Heart left ventricle (tissue), 16 donors: ENCODE measurements around the gene ZSCAN2. TPM values are rescaled to one million over a fixed set of nuclear protein-coding genes. Genes with fewer than 3 reads are reported as not detected.

Experiments used
- ATAC-seq, 4 donors: fragments of 200-7000 bp; cut with Tn5 transposase; one replicate each; pipeline ENCODE4 v1.9.1; 2020 to 2022; ENCODE audit warnings: moderate library complexity in 4 of 4, mild to moderate bottlenecking in 3 of 4, moderate number of reproducible peaks in 1 of 4
- DNase-seq, 5 donors: peaks; one replicate each; pipeline ENCODE4 v3.0.0-alpha.2; 2020
- H3K27ac ChIP-seq, 12 donors: fragments of 200-600 bp; sonication (generic) in 4 of 12; one replicate each; pipeline versions ENCODE4 v1.5.0 to v1.8.0; 2016 to 2022; ENCODE audit warnings: mild to moderate bottlenecking in 2 of 12
- H3K27me3 ChIP-seq, 9 donors: fragments of 200-600 bp; sonication (generic) in 2 of 9; one replicate each; pipeline versions ENCODE4 v1.5.1 to v1.8.0; 2016 to 2022; ENCODE audit warnings: mild to moderate bottlenecking in 3 of 9
- H3K36me3 ChIP-seq, 9 donors: fragments of 200-600 bp; sonication (generic) in 2 of 9; one replicate each; pipeline versions ENCODE4 v1.5.0 to v1.8.0; 2018 to 2022; ENCODE audit warnings: mild to moderate bottlenecking in 2 of 9
- H3K4me1 ChIP-seq, 12 donors: fragments of 200-600 bp; sonication (generic) in 4 of 12; one replicate each; pipeline versions ENCODE4 v1.5.0 to v1.8.0; 2016 to 2022; ENCODE audit warnings: mild to moderate bottlenecking in 3 of 12
- H3K4me3 ChIP-seq, 12 donors: fragments of 200-600 bp; sonication (generic) in 4 of 12; one replicate each; pipeline versions ENCODE4 v1.5.0 to v1.8.0; 2017 to 2022; ENCODE audit warnings: mild to moderate bottlenecking in 9 of 12, moderate library complexity in 4 of 12
- H3K9me3 ChIP-seq, 12 donors: fragments of 200-600 bp; sonication (generic) in 4 of 12; one replicate each; pipeline versions ENCODE4 v1.5.0 to v1.8.0; 2016 to 2022; ENCODE audit warnings: mild to moderate bottlenecking in 1 of 12
- POLR2A ChIP-seq, 2 donors: fragments of 450-650 bp; IDR thresholded peaks; one replicate each; pipeline ENCODE4 v1.6.1; 2017; ENCODE audit warnings: antibody characterized with exemption in 2 of 2, mild to moderate bottlenecking in 2 of 2, moderate library complexity in 2 of 2
- WGBS, 4 donors: extraction: QIAGEN DNeasy Blood & Tissue Kit in 2 of 4; methylation state at CpG; one replicate each; pipeline versions ENCODE4 v1.1.5 to v1.1.7; 2013 to 2018; 5-methylcytosine and 5-hydroxymethylcytosine counted together
- intact Hi-C, 10 donors: fragments of 100-400 bp; cut with DNase I; formaldehyde crosslinking; loops; one replicate each; pipeline versions ENCODE4 v1.11.1 to v1.14.2; 2022
- polyA plus RNA-seq, 2 donors: library from polyadenylated mRNA; stranded (reverse); fragments of 200-250 nt; gene quantifications; one replicate each; pipeline ENCODE4 v1.2.3, GENCODE V29; 2013
- total RNA-seq, 9 donors: library from RNA; depleted of rRNA in 2 of 9; stranded (reverse); fragments of >200 nt in 2 of 9; fragmentation: NEBNext Ultra II Directional in 3 of 9; extraction: Animal tissue kit (Norgen Biotek cat#: 25700) in 3 of 9; gene quantifications; one replicate each; pipeline versions ENCODE4 v1.1.0 to v1.2.4, GENCODE V29; 2016 to 2023
- TF ChIP-seq, protein P1 (sequence below), 12 donors: fragments of 200-600 bp; sonication (generic) in 4 of 12; IDR thresholded peaks; one replicate each; pipeline versions ENCODE4 v1.5.0 to v1.8.0; 2018 to 2022; ENCODE audit warnings: antibody characterized with exemption in 12 of 12, mild to moderate bottlenecking in 5 of 12
- donor health status: ischemic (EF 13 %, LVEDD 7.1; RV severe dilation, severe dysfunction).
- donor health status: healthy with polysubstance abuse.
- donor health status: DM: no; HTN: yes; CAD: no.
- donor health status: DM: no; HTN: no; CAD: no.
- donor health status: ischemic (EF 25% LVEDD 6.9; RV normal size, moderate dysfunction).
- donor health status: ischemic (EF 25% LVEDD 5.7; RV mildly dilated, moderate dysfunction).
- donor health status: healthy.
- donor health status: DM: yes; HTN: yes; CAD: no.
- donor health status: ischemic (EF 35%, LVEDD 5.7; RV mildly dilated, moderate dysfunction).
- donor health status: nonischemic (EF 11% LVEDD 7.7; RV severe dilation, severe dysfunction).
- donor health status: DM: yes; HTN: yes; CAD: no.
- donor health status: PGD.
- donor health status: ischemic (EF 29% LVEDD 5.4; RV normal size, mild dysfunction).
- donor health status: nonischemic (EF 23%, LVEDD 6.1; RV moderate dilation, normal function).

Gene ZSCAN2
- total and polyA plus RNA-seq, 11 donors, result 4.3 to 10.6 (median 5.6) TPM

DNA sequence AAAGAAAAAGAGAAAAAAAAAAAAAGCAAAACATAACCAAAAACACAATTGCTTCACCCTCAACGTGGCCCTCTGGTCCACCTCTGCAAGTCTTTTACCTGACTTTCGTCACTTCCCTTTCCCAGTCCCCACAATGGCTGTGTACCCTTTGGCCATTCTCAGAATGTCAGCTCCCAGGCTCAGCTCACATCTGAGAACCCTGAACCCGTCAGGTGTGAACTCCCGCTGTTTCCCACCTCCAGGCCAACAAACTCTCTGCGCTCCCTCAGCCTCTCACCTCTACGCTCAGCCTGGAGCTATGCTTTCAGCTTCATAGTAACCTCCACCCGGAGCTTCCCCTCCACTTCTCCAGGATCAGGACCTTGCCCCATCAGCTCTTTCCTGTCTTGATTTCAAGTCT lies 23.6 kb downstream of the ZSCAN2 start:
- peaks cover 0 to 23% (median 16%) of the 10 kb centered on the region in 12 donors for H3K9me3 ChIP-seq
- no peak for DNase-seq
- TF ChIP-seq, protein P1, sequence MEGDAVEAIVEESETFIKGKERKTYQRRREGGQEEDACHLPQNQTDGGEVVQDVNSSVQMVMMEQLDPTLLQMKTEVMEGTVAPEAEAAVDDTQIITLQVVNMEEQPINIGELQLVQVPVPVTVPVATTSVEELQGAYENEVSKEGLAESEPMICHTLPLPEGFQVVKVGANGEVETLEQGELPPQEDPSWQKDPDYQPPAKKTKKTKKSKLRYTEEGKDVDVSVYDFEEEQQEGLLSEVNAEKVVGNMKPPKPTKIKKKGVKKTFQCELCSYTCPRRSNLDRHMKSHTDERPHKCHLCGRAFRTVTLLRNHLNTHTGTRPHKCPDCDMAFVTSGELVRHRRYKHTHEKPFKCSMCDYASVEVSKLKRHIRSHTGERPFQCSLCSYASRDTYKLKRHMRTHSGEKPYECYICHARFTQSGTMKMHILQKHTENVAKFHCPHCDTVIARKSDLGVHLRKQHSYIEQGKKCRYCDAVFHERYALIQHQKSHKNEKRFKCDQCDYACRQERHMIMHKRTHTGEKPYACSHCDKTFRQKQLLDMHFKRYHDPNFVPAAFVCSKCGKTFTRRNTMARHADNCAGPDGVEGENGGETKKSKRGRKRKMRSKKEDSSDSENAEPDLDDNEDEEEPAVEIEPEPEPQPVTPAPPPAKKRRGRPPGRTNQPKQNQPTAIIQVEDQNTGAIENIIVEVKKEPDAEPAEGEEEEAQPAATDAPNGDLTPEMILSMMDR (IDR thresholded peaks at IDR 0.05), result no peak
- TF ChIP-seq POLR2A (IDR thresholded peaks at IDR 0.05), result no peak
- intact Hi-C loops, result no loop called here
- H3K27me3 ChIP-seq, result no peaks in the 10 kb centered on the region
- no peak overlapping the region for H3K4me3 ChIP-seq
- WGBS, 4 donors, result 81 to 91% (median 89%) methylated on average over 6 to 7 of the region's 7 CpGs
- peaks cover 7 to 32% (median 24%) of the 10 kb centered on the region in 9 donors for H3K36me3 ChIP-seq
- no peak overlapping the region for H3K27ac ChIP-seq
- no peaks in the 10 kb centered on the region for H3K4me1 ChIP-seq
- no peak for ATAC-seq

DNA sequence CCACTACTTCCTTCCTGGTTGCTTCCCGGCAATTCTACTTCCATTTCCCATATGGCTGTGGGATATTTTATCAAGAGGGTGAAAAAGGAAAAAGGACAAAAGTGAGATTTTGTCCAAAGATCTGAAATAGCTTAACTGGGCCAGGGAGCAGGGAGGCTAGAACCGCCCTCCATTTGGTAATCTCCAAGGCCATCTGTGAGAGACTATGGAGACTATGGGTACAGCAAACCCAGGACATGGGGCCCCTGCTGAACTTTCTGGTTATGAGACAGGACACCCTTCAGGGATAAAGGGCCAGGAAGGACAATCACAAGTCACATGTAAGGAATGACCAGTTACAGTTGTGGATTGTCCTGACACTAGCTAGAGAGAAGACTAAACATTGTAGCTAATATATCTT lies 24.3 kb downstream of the ZSCAN2 start:
- Histone ChIP-seq H3K27ac (no peak overlapping the region), H3K4me3 (no peak overlapping the region), H3K9me3 (peaks cover 0 to 23% (median 16%) of the 10 kb centered on the region in 12 donors), H3K4me1 (peaks cover 0 to 3% (median 0%) of the 10 kb centered on the region in 12 donors), H3K36me3 (peaks cover 7 to 32% (median 24%) of the 10 kb centered on the region in 9 donors), H3K27me3 (no peaks in the 10 kb centered on the region)
- ATAC-seq (no peak), DNase-seq (no peak)
- 71 to 94% (median 82%) methylated on average over 2 of the region's 2 CpGs for WGBS, 4 donors
- intact Hi-C loops, result no loop called here
- no peak for TF ChIP-seq POLR2A (IDR thresholded peaks at IDR 0.05)
- TF ChIP-seq, protein P1 (IDR thresholded peaks at IDR 0.05), result no peak

DNA sequence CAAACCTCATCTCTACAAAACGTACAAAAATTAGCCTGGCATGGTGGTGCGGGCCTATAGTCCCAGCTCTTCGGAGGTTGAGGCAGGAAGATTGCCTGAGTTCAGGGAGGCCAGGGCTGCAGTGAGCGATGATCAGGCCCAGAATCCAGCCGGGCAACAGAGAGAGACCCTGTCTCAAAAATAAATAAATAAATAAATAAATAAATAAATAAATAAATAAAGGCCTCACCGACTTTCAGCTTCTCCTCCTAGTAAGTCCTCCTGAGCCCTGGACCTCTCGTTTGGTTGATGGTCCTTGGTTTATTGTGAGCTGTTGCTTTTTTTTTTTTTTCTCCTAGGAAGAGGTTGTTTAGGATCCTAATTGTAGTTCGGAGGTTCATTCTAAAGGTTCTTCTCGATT lies 28.2 kb downstream of the ZSCAN2 start:
- ATAC-seq (no peak), DNase-seq (no peak)
- TF ChIP-seq, protein P1 (IDR thresholded peaks at IDR 0.05), result no peak
- no peak for TF ChIP-seq POLR2A (IDR thresholded peaks at IDR 0.05)
- WGBS, 4 donors, result 91 to 95% (median 93%) methylated on average over 9 of the region's 9 CpGs
- no peak overlapping the region for H3K4me3 ChIP-seq
- H3K4me1 ChIP-seq, result peaks cover 3 to 26% (median 16%) of the 10 kb centered on the region in 12 donors
- no peaks in the 10 kb centered on the region for H3K9me3 ChIP-seq
- H3K27ac ChIP-seq, result no peak overlapping the region
- H3K36me3 ChIP-seq, result peaks cover 0 to 6% (median 0%) of the 10 kb centered on the region in 9 donors
- intact Hi-C loops, result no loop called here
- no peaks in the 10 kb centered on the region for H3K27me3 ChIP-seq

DNA sequence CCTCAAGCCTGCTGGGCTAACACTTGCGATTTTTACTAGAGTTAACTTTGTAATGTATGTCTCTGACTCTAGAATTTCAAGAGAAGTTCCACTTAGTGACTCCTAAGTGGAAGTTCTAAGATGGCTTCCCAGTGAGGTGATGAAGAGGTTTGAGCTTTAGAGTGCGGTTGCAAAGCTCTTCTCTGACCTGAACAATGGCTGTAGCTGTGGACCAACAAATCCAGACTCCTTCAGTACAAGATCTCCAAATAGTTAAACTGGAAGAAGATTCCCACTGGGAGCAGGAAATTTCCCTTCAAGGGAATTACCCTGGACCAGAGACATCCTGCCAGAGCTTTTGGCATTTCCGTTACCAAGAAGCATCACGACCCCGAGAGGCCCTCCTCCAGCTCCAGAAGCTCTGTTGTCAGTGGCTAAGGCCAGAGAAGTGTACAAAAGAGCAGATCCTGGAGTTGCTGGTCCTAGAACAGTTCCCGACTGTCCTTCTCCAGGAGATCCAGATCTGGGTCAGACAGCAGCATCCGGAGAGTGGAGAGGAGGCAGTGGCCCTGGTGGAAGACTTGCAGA lies 31.0 kb downstream of the ZSCAN2 start:
- DNase-seq (no peak), ATAC-seq (no peak)
- no peak for TF ChIP-seq POLR2A (IDR thresholded peaks at IDR 0.05)
- TF ChIP-seq, protein P1 (IDR thresholded peaks at IDR 0.05), result no peak
- H3K4me3 ChIP-seq, result peak overlapping the region; percentile 54 to 85 (median 76)
- peak overlapping the region; percentile 54 to 99 (median 98) for H3K27ac ChIP-seq
- peaks cover 0 to 15% (median 9%) of the 10 kb centered on the region in 9 donors for H3K36me3 ChIP-seq
- intact Hi-C loops, result loop anchor here in 4 of 10 donors (1.0 to 5.0 kb wide), 6 partner anchors 23 to 34 kb away; partner anchors contain the start of genes WDR73 (in 2 of the 4) and ZSCAN2 (in 1 of the 4)
- H3K9me3 ChIP-seq, result no peaks in the 10 kb centered on the region
- no peaks in the 10 kb centered on the region for H3K27me3 ChIP-seq
- WGBS, 4 donors, result 19 to 36% (median 23%) methylated on average over 7 of the region's 7 CpGs
- peaks cover 3 to 47% (median 33%) of the 10 kb centered on the region in 12 donors for H3K4me1 ChIP-seq
